ENCODE results near the gene TTBK1. TPM values are rescaled to one million over a fixed set of nuclear protein-coding genes. Genes with fewer than 3 reads are reported as not detected.

The TTBK1 gene
- total RNA-seq, 1 donor: under 0.01 TPM

- Histone ChIP-seq H3K4me3 (ENCODE audit: low read length) (no peak overlapping the region), H3K27me3 (ENCODE audit: insufficient read depth, low read length) (no peaks in the 10 kb centered on the region), H3K9me3 (ENCODE audit: low read depth, low read length) (no peaks in the 10 kb centered on the region), H3K4me1 (ENCODE audit: insufficient read depth, low read length) (peaks cover 38% of the 10 kb centered on the region)
Observed at GRCh38 chr6:43335469-43335868, 92.2 kb downstream of the TTBK1 start.

GRCh38 chr6:43336382-43336781 lies 93.1 kb downstream of the TTBK1 start:
- no peaks in the 10 kb centered on the region for H3K9me3 ChIP-seq (ENCODE audit: low read depth, low read length)
- no peak overlapping the region for H3K4me3 ChIP-seq (ENCODE audit: low read length)
- no peaks in the 10 kb centered on the region for H3K27me3 ChIP-seq (ENCODE audit: insufficient read depth, low read length)
- H3K4me1 ChIP-seq (ENCODE audit: insufficient read depth, low read length): peaks cover 31% of the 10 kb centered on the region

Other genes starting within 250 kb of the TTBK1 start
- 17.7 TPM for gene MEA1, start 229.5 kb upstream of the TTBK1 start, total RNA-seq
- 30.2 TPM for gene KLHDC3, start 229.2 kb upstream of the TTBK1 start, total RNA-seq
- gene RRP36, start 221.9 kb upstream of the TTBK1 start, total RNA-seq: 31.1 TPM
- 2.7 TPM for gene CUL7, start 189.6 kb upstream of the TTBK1 start, total RNA-seq
- 5.7 TPM for gene MRPL2, start 184.0 kb upstream of the TTBK1 start, total RNA-seq
- gene KLC4, start 183.8 kb upstream of the TTBK1 start, total RNA-seq: 9.6 TPM
- gene PTK7, start 167.2 kb upstream of the TTBK1 start, total RNA-seq: 1.8 TPM
- gene SRF, start 72.2 kb upstream of the TTBK1 start, total RNA-seq: 17.0 TPM
- gene CUL9, start 61.3 kb upstream of the TTBK1 start, total RNA-seq: 24.2 TPM
- gene DNPH1, start 14.0 kb upstream of the TTBK1 start, total RNA-seq: 14.7 TPM
- gene SLC22A7, start 54.8 kb downstream of the TTBK1 start, total RNA-seq: not detected
- gene CRIP3, start 65.3 kb downstream of the TTBK1 start, total RNA-seq: 0.84 TPM
- 22.9 TPM for gene ZNF318, start 126.2 kb downstream of the TTBK1 start, total RNA-seq
- gene ABCC10, start 184.1 kb downstream of the TTBK1 start, total RNA-seq: 12.3 TPM
- gene DLK2, start 212.1 kb downstream of the TTBK1 start, total RNA-seq: 0.31 TPM
- 9.0 TPM for gene TJAP1, start 234.1 kb downstream of the TTBK1 start, total RNA-seq